PC-3 (cell line): ENCODE measurements around the gene SULF2.

ENCODE experiments used
- EZH2 ChIP-seq: fragments of 300-600 bp; sonication (generic); IDR thresholded peaks from one replicate; pipeline ENCODE4 v1.6.1; 2017; ENCODE audit warnings: antibody characterized with exemption, mild to moderate bottlenecking, low read length; ENCODE audit not compliant: unreplicated experiment
- EZH2phosphoT487 ChIP-seq: fragments of 300-600 bp; sonication (generic); IDR thresholded peaks from 2 replicates; pipeline ENCODE4 v1.6.1; 2018; ENCODE audit warnings: mild to moderate bottlenecking, antibody characterized with exemption, low read length, borderline replicate concordance
- TF ChIP-seq, protein P1 (sequence below): fragments of 300-600 bp; sonication (generic); conservative IDR thresholded peaks from 2 replicates; pipeline ENCODE4 v1.5.1; 2017; ENCODE audit warnings: antibody characterized with exemption, low read depth, mild to moderate bottlenecking, low read length

DNA sequence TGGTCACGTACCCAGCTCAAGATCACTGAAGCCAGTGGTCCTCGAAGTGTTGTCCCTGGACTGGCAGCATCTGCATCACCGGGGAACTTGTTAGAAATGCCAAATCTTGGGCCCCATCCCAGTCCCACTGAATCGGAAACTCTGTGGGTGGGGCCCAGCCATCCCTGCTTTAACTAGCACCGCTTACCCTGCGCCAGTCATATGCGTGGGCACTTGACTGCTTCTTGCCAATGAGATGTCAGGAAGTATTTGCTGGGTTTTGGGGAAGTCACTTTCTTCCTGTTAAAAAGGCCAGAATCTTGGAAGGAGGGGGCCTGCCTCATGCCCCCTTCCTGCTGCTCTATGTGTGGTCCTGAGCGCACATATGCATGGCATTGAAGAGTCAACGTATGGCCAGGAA is 11.7 kb upstream of the SULF2 start:
- TF ChIP-seq EZH2phosphoT487 (no peak), EZH2 (no peak)
- TF ChIP-seq, protein P1, sequence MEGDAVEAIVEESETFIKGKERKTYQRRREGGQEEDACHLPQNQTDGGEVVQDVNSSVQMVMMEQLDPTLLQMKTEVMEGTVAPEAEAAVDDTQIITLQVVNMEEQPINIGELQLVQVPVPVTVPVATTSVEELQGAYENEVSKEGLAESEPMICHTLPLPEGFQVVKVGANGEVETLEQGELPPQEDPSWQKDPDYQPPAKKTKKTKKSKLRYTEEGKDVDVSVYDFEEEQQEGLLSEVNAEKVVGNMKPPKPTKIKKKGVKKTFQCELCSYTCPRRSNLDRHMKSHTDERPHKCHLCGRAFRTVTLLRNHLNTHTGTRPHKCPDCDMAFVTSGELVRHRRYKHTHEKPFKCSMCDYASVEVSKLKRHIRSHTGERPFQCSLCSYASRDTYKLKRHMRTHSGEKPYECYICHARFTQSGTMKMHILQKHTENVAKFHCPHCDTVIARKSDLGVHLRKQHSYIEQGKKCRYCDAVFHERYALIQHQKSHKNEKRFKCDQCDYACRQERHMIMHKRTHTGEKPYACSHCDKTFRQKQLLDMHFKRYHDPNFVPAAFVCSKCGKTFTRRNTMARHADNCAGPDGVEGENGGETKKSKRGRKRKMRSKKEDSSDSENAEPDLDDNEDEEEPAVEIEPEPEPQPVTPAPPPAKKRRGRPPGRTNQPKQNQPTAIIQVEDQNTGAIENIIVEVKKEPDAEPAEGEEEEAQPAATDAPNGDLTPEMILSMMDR: no peak
